ENCODE measurements around the gene LAMA4.

GRCh38 chr6:112150363-112150762, 104.0 kb downstream of the LAMA4 start:
- TF ChIP-seq CTCF (conservative IDR thresholded peaks at IDR 0.05) (no peak), EZH2 (IDR thresholded peaks at IDR 0.05; ENCODE audit: low read depth) (no peak)

All from PC-9 (cell line).